HUES64 (cell line): ENCODE measurements around the gene RBP5.

Experiments used
- H3K27ac ChIP-seq: 2 replicates; pipeline ENCODE4 v1.7.0; 2013; ENCODE audit warnings: low read depth, low read length, inconsistent platforms
- H3K27me3 ChIP-seq: 2 replicates; pipeline ENCODE4 v1.6.1; 2013; ENCODE audit warnings: mild to moderate bottlenecking, low read length; ENCODE audit not compliant: insufficient read depth
- H3K36me3 ChIP-seq: 2 replicates; pipeline ENCODE4 v1.6.1; 2013; ENCODE audit warnings: mild to moderate bottlenecking, low read length; ENCODE audit not compliant: insufficient read depth
- H3K4me1 ChIP-seq: 2 replicates; pipeline ENCODE4 v1.6.1; 2013; ENCODE audit warnings: mild to moderate bottlenecking, low read length, moderate library complexity; ENCODE audit not compliant: insufficient read depth
- H3K4me3 ChIP-seq: 2 replicates; pipeline ENCODE4 v1.5.1; 2013; ENCODE audit warnings: mild to moderate bottlenecking, low read length, moderate library complexity
- H3K9ac ChIP-seq: 2 replicates; pipeline ENCODE4 v1.6.1; 2013; ENCODE audit warnings: mild to moderate bottlenecking, low read depth, low read length
- H3K9me3 ChIP-seq: 2 replicates; pipeline ENCODE4 v1.6.1; 2013; ENCODE audit warnings: low read depth, low read length; ENCODE audit not compliant: insufficient read depth
- WGBS: fragments of 150-250, 120-280 bp; methylation state at CpG from one replicate; pipeline ENCODE4 v1.1.7; 2013; ENCODE audit warnings: missing lambda C conversion rate; 5-methylcytosine and 5-hydroxymethylcytosine counted together

The RBP5 gene

DNA sequence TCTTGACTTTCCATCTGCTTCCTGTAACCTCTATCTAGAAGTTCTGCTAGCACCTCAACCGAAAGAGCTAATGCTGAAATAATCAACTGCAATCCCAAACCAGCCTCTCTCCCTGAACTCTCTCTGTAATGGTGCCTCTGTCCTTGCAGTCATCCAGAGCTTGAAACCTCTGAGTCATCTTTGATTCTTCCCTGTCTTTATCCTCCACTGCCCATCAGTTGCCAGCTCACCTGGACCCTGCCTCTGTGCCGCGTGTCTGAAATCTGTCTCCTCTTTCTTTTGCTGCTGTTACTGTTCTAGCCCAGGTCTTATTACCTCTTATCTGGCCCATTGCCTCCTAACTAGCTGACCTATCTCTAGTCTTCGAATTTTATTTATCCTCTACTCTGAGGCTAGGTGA, 17.0 kb upstream of the RBP5 start:
- Histone ChIP-seq H3K4me3 (no peak overlapping the region), H3K9me3 (no peaks in the 10 kb centered on the region), H3K27me3 (no peaks in the 10 kb centered on the region), H3K4me1 (no peaks in the 10 kb centered on the region), H3K36me3 (peaks cover 28% of the 10 kb centered on the region), H3K27ac (no peak overlapping the region), H3K9ac (no peak overlapping the region)
- 76% methylated on average over 4 of the region's 4 CpGs for WGBS

DNA sequence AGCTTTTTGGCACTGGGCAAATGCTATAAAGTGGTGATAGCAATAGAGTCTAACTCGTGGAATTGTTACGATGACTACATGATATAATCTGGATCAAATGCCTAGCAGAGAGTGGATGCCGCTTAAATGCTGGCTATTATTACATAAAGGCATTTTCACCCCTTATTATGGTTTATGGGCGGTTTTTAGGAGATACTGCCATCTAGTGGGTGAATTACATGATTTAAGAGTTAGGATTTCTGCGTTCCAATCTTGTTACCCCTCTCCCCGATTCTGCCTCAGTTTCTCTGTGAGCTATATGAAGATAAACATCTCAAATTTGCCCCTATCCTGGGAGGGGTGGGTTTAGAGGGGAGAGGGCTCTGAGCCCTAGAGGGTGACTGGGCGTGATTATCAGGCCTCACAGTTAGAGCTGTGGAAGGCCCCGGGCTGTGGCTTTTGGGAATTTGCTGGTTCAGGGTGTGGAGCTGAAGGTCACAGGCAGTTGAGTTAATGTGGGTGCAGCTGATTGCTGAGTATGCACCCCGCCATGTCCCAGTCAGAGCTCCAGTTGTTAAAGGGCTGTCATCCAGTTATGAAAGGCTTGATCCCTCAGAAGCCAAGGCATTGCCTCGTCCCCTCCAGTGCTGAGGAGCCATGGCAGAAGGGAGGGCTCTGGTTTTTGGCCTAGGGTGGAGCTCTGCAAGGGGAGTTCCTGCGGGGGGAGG, 15.9 kb upstream of the RBP5 start:
- Histone ChIP-seq H3K9me3 (no peaks in the 10 kb centered on the region), H3K27me3 (no peaks in the 10 kb centered on the region), H3K4me3 (no peak overlapping the region), H3K27ac (no peak overlapping the region), H3K4me1 (no peaks in the 10 kb centered on the region), H3K9ac (no peak overlapping the region), H3K36me3 (peaks cover 19% of the 10 kb centered on the region)
- WGBS = 66% methylated on average over 10 of the region's 11 CpGs

DNA sequence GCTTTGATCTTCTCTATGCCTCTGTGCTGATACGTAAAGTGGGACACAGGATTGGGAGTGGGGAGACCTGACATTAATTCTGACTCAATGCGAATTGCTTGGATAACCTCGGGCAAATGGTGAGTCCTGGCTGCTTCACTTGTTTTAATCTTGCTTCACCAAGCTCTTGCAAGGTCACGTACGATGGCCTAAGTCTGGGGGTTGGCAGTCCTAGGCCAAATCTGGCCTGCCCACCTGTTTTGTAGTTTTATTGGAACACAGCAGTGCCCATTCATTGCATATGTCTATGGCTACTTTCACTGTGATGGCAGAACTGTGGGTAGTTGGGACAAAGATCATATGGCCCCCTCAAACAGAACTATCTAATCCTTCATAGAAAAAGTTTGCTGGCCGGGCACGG, 14.9 kb upstream of the RBP5 start:
- H3K27ac ChIP-seq = no peak overlapping the region
- no peaks in the 10 kb centered on the region for H3K9me3 ChIP-seq
- no peaks in the 10 kb centered on the region for H3K4me1 ChIP-seq
- H3K27me3 ChIP-seq = no peaks in the 10 kb centered on the region
- no peak overlapping the region for H3K9ac ChIP-seq
- H3K36me3 ChIP-seq = peaks cover 9% of the 10 kb centered on the region; the same call in 1 of the 2 replicates
- no peak overlapping the region for H3K4me3 ChIP-seq
- WGBS = 95% methylated on average over 7 of the region's 7 CpGs

- 96% methylated on average over 18 of the region's 18 CpGs for WGBS
- Histone ChIP-seq H3K36me3 (peaks cover 11% of the 10 kb centered on the region; the same call in 1 of the 2 replicates), H3K27ac (no peak overlapping the region), H3K9me3 (no peaks in the 10 kb centered on the region), H3K4me1 (no peaks in the 10 kb centered on the region), H3K27me3 (no peaks in the 10 kb centered on the region), H3K4me3 (no peak overlapping the region), H3K9ac (no peak overlapping the region)
Measured at GRCh38 chr12:7142809-7143465, 14.2 kb upstream of the RBP5 start.

GRCh38 chr12:7142056-7142644, 13.5 kb upstream of the RBP5 start:
- H3K9ac ChIP-seq = no peak overlapping the region
- peaks cover 18% of the 10 kb centered on the region for H3K36me3 ChIP-seq
- no peak overlapping the region for H3K4me3 ChIP-seq
- no peaks in the 10 kb centered on the region for H3K4me1 ChIP-seq
- no peaks in the 10 kb centered on the region for H3K9me3 ChIP-seq
- no peak overlapping the region for H3K27ac ChIP-seq
- WGBS = 75% methylated on average over 5 of the region's 5 CpGs
- H3K27me3 ChIP-seq = no peaks in the 10 kb centered on the region

DNA sequence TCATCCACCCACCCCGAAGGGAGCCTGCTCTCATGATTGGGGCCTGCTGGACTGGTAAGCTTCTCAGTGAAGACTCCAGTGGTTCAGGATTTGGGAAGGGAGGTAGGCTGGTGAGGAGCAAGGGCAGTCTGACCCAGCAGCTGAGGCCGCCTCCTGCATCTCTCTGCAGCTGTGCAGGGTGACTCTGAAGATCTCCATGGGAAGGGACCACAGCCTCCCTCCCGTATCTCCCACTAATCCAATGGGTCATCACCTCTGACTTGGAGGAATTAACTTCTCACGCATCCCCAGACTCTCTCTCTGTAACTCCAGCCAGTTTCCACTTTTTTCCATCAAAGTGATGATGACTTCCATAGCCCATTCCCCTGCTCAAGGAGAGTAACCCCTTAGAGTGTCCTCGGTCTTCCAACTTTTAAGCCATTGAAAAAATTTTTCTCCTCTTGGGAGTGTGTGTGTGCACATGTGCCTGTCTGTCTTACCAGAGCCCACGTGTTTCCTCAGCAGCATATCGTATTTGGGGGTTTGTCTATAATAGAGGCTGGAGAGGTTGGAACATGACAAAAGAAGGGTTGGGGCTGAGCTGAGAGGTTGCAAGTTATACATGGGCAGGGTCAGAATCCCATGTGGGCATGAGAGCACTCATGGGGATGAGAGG, 12.8 kb upstream of the RBP5 start:
- Histone ChIP-seq H3K4me1 (no peaks in the 10 kb centered on the region), H3K4me3 (no peak overlapping the region), H3K9me3 (no peaks in the 10 kb centered on the region), H3K27me3 (no peaks in the 10 kb centered on the region), H3K36me3 (peaks cover 25% of the 10 kb centered on the region), H3K9ac (no peak overlapping the region), H3K27ac (no peak overlapping the region)
- 92% methylated on average over 7 of the region's 7 CpGs for WGBS

- 92% methylated on average over 2 of the region's 2 CpGs for WGBS
- Histone ChIP-seq H3K9me3 (no peaks in the 10 kb centered on the region), H3K4me1 (no peaks in the 10 kb centered on the region), H3K4me3 (no peak overlapping the region), H3K27ac (no peak overlapping the region), H3K36me3 (peaks cover 45% of the 10 kb centered on the region), H3K9ac (no peak overlapping the region), H3K27me3 (no peaks in the 10 kb centered on the region)
Measured at GRCh38 chr12:7139200-7139599, 10.5 kb upstream of the RBP5 start.

DNA sequence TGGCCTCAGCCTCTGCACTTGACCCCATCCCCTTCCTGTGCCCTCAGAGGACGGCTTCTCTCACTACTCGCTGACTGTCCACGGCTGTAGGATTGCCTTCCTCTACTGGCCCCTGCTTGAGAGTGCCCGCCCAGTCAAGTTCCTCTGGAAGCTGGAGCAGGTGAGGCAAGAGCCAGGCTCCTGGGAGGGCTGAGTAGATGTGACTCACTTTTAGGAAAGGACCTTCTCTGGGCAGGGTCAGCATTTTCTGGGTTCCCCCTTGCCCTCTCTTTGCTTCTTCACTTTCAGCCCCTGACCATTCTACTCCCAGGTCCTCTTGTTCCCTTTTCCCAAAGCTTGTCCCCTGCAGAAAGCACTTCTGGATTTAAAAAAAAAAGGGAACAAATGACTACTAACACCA, 9.2 kb upstream of the RBP5 start:
- H3K27me3 ChIP-seq = no peaks in the 10 kb centered on the region
- H3K27ac ChIP-seq = no peak overlapping the region
- no peak overlapping the region for H3K4me3 ChIP-seq
- no peaks in the 10 kb centered on the region for H3K4me1 ChIP-seq
- H3K9me3 ChIP-seq = no peaks in the 10 kb centered on the region
- peaks cover 43% of the 10 kb centered on the region for H3K36me3 ChIP-seq
- no peak overlapping the region for H3K9ac ChIP-seq
- 95% methylated on average over 4 of the region's 4 CpGs for WGBS

- Histone ChIP-seq H3K27ac (no peak overlapping the region), H3K9ac (no peak overlapping the region), H3K36me3 (peaks cover 43% of the 10 kb centered on the region), H3K4me3 (no peak overlapping the region), H3K27me3 (no peaks in the 10 kb centered on the region), H3K9me3 (no peaks in the 10 kb centered on the region), H3K4me1 (no peaks in the 10 kb centered on the region)
- WGBS = 95% methylated on average over 3 of the region's 3 CpGs
Measured at GRCh38 chr12:7136676-7137075, 8.0 kb upstream of the RBP5 start.

- Histone ChIP-seq H3K9ac (no peak overlapping the region), H3K27me3 (no peaks in the 10 kb centered on the region), H3K36me3 (peaks cover 43% of the 10 kb centered on the region), H3K4me3 (no peak overlapping the region), H3K9me3 (no peaks in the 10 kb centered on the region), H3K27ac (no peak overlapping the region), H3K4me1 (no peaks in the 10 kb centered on the region)
- WGBS = 92% methylated on average over 7 of the region's 7 CpGs
Measured at GRCh38 chr12:7136071-7136470, 7.4 kb upstream of the RBP5 start.
